GM12891 (cell line): ENCODE data around the gene NCF4.

Experiments
- PAX5 ChIP-seq: IDR thresholded peaks from 2 replicates; pipeline ENCODE4 v1.6.1; 2011; ENCODE audit warnings: low read length, moderate library complexity, mild to moderate bottlenecking; ENCODE audit not compliant: insufficient read depth, severe bottlenecking
- POLR2A ChIP-seq: IDR thresholded peaks from 2 replicates; pipeline ENCODE4 v1.6.1; 2011; ENCODE audit warnings: low read depth, low read length, control low read depth
- POLR2AphosphoS5 ChIP-seq: IDR thresholded peaks from 2 replicates; pipeline ENCODE4 v1.6.1; 2011; ENCODE audit warnings: low read depth, low read length, control low read depth
- POU2F2 ChIP-seq: IDR thresholded peaks from 2 replicates; pipeline ENCODE4 v1.6.1; 2011; ENCODE audit warnings: low read depth, mild to moderate bottlenecking, control low read depth, low read length, moderate library complexity
- SPI1 ChIP-seq: IDR thresholded peaks from 2 replicates; pipeline ENCODE4 v1.6.1; 2011; ENCODE audit warnings: low read depth, low read length, control low read depth
- TAF1 ChIP-seq: IDR thresholded peaks from 2 replicates; pipeline ENCODE4 v1.6.1; 2011; ENCODE audit warnings: low read depth, low read length, control low read depth

DNA sequence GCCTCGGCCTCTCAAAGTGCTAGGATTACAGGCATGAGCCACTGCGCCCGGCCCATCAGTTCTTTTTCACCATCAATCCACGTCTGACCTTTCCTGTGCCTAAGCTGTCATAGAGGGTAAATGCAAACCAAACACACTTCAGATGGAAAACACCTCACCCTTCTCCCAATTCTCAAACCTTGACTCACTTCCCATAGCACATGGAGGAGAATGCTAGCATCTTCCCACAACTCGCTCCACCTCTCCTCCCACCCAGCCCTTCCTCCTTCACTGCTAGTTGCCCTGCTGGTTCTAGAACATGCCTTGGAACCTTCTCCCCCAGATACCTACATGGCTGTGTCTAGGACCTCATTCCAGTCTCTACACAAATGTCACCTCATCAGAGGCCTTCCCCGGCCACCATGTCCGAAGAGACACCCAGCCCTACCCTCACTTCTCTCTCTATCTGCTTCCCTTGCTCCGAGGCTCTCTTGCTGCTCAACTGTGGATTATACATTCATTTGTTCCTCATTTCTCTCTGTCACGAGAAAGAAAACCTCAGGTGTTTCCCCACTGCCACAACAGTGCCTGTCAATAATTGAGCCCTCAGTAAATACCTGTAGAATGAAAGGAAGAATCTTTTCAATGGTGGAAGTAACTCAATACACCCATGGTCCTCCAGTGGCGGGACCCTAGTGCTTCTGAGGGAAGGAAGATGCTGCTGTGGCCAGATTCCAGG lies 21.3 kb upstream of the NCF4 start:
- TF ChIP-seq POLR2A, result no peak
- TF ChIP-seq POLR2AphosphoS5, result no peak
- no peak for TF ChIP-seq POU2F2
- TF ChIP-seq SPI1, result no peak
- TF ChIP-seq TAF1, result no peak
- no peak for TF ChIP-seq PAX5
